Thoracic aorta (tissue), 2 donors: Measurements from ENCODE around the gene SMARCD3. TPM values are rescaled to one million over a fixed set of nuclear protein-coding genes. Genes with fewer than 3 reads are reported as not detected.

Experiments used
- ATAC-seq: fragments of 150-250 bp; one replicate; pipeline ENCODE4 v1.8.0; 2017; ENCODE audit warnings: low read depth; ENCODE audit not compliant: insufficient number of reproducible peaks, low FRiP score
- DNase-seq: peaks from one replicate; pipeline ENCODE4 v3.0.0-alpha.2; 2020; ENCODE audit warnings: low spot score
- H3K27ac ChIP-seq, 2 donors: fragments of 200-600 bp; sonication (generic); 1 replicate in 1 of 2; 2 replicates in 1 of 2; pipeline ENCODE4 v1.5.1; 2016; ENCODE audit warnings: mild to moderate bottlenecking in 2 of 2, moderate library complexity in 2 of 2
- H3K27me3 ChIP-seq: fragments of 200-600 bp; sonication (generic); replicated peaks from 2 replicates; pipeline ENCODE4 v1.6.0; 2016; ENCODE audit warnings: mild to moderate bottlenecking; ENCODE audit not compliant: insufficient read depth
- H3K36me3 ChIP-seq: fragments of 200-600 bp; sonication (generic); one replicate; pipeline ENCODE4 v1.5.1; 2016
- H3K4me1 ChIP-seq, 2 donors: fragments of 200-600 bp; sonication (generic); 1 replicate in 1 of 2; 2 replicates in 1 of 2; pipeline versions ENCODE4 v1.5.1 to v1.6.0; 2016; ENCODE audit warnings: low read depth in 2 of 2, mild to moderate bottlenecking in 1 of 2; ENCODE audit not compliant: control insufficient read depth in 1 of 2
- H3K4me3 ChIP-seq: fragments of 200-600 bp; sonication (generic); 2 replicates; pipeline ENCODE4 v1.5.1; 2016; ENCODE audit warnings: mild to moderate bottlenecking
- H3K9me3 ChIP-seq: fragments of 200-600 bp; sonication (generic); 2 replicates; pipeline ENCODE4 v1.5.1; 2016
- total RNA-seq, 2 donors: library from RNA; depleted of rRNA; stranded (reverse); fragments of >200 nt; gene quantifications; one replicate each; pipeline versions ENCODE4 v1.1.0 to v1.2.3, GENCODE V29; 2016
- TF ChIP-seq, protein P1 (sequence below): fragments of 200-600 bp; sonication (generic); IDR thresholded peaks from one replicate; pipeline ENCODE4 v1.5.1; 2019; ENCODE audit warnings: antibody characterized with exemption

SMARCD3 gene
- total RNA-seq, 2 donors from 2014 or later, result 51.1 to 110 TPM

DNA sequence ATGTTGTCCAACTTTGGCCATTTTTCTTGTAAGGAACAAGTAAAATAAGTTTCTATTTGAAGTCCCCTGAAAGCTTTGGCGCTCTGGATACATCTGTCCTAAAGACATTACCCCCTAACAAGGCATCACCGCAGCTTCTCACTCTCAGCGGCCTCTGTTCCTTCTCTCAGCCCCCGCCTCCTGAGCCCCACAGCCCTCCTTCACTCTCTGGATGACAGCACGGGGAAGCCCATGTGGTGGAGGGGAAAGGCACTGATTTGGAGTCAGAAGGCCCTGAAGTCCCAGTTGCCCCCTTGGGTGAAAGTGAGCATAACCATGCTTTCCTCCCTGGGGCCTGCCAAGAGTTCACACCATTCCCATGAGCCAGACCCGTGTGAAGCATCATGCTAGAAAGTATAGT lies 42.8 kb downstream of the SMARCD3 start:
- Histone ChIP-seq H3K9me3 (no peaks in the 10 kb centered on the region), H3K36me3 (no peaks in the 10 kb centered on the region), H3K27me3 (no peaks in the 10 kb centered on the region), H3K27ac (no peak overlapping the region), H3K4me1 (no peaks in the 10 kb centered on the region), H3K4me3 (no peak overlapping the region)
- TF ChIP-seq, protein P1, sequence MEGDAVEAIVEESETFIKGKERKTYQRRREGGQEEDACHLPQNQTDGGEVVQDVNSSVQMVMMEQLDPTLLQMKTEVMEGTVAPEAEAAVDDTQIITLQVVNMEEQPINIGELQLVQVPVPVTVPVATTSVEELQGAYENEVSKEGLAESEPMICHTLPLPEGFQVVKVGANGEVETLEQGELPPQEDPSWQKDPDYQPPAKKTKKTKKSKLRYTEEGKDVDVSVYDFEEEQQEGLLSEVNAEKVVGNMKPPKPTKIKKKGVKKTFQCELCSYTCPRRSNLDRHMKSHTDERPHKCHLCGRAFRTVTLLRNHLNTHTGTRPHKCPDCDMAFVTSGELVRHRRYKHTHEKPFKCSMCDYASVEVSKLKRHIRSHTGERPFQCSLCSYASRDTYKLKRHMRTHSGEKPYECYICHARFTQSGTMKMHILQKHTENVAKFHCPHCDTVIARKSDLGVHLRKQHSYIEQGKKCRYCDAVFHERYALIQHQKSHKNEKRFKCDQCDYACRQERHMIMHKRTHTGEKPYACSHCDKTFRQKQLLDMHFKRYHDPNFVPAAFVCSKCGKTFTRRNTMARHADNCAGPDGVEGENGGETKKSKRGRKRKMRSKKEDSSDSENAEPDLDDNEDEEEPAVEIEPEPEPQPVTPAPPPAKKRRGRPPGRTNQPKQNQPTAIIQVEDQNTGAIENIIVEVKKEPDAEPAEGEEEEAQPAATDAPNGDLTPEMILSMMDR, result no peak
- DNase-seq (no peak), ATAC-seq (no peak)

DNA sequence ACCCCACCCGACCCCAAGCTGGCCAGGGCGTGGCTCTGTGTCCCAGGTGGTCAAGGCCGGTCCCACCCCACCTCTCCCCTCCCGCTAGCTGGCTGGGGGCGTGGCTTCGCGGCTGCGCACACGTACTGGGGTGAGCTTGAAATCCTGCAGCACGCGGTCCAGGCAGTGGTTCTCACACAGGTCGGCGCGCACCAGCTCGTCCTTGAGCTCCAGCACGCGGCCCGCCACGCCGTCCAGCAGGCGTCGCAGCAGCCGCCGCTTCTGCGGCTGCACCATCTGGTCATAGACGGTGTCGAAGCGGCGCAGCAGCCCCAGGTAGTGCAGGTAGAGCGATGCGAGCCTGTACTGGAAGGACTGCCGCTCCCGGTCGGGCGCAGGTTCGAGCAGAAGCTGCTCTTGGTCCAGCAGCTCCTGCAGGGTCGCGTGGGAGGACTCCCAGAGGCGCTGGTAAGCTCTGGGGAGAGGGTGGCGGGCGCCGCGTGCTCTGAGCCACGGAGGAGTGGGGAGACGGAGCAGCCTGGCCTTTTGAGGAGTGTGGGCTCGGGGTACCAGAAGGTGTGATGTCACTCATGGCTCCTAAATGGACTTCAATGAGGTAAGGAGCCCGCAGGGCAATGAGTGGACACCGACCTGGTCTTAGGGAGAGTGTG lies 44.0 kb downstream of the SMARCD3 start:
- TF ChIP-seq, protein P1, result no peak
- Histone ChIP-seq H3K36me3 (no peaks in the 10 kb centered on the region), H3K9me3 (no peaks in the 10 kb centered on the region), H3K27ac (no peak overlapping the region), H3K27me3 (no peaks in the 10 kb centered on the region), H3K4me3 (no peak overlapping the region), H3K4me1 (no peaks in the 10 kb centered on the region)
- ATAC-seq, result no peak
- DNase-seq, result no peak

DNA sequence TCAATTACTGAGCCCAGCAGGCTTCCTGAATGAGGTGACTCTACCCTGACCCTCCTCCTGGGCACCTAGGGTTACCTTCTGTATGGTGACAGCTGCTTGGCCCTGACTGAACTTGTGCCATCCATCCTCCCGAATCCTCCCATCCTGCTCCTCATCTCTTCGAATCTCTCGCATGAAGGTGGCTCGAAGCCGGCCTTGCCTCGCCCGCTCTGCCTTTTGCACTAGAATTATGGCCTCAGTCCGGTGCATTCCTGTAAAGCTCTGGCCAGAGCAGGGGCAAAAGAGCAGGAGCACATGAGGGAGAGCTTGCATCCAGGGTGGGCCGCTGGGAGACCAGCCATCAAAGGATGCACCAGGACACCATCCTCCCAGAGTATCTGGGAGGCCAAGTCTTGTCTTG lies 45.7 kb downstream of the SMARCD3 start:
- Histone ChIP-seq H3K4me3 (no peak overlapping the region), H3K36me3 (no peaks in the 10 kb centered on the region), H3K9me3 (no peaks in the 10 kb centered on the region), H3K4me1 (no peaks in the 10 kb centered on the region), H3K27ac (no peak overlapping the region), H3K27me3 (no peaks in the 10 kb centered on the region)
- DNase-seq (no peak), ATAC-seq (no peak)
- TF ChIP-seq, protein P1, result no peak

DNA sequence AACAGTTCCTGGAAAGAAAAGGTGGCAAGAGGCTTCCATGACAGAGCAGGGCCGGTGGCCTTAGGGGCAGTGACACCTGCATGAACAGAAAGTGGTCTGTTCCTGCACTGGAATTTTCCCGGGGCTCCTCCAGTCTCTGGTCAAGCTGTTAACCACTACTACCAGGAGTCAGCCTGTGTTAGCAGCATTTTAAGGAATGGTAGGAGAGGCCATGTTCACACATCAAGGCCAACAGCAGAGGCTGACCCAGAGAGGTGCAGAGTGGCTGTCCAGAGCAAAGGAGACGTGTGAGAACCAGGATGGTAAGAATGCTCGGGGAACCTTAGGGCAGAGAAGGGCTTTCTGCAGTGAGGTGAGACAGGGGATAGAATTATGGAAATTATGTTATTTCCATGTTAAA lies 46.7 kb downstream of the SMARCD3 start:
- H3K36me3 ChIP-seq, result no peaks in the 10 kb centered on the region
- H3K4me3 ChIP-seq, result no peak overlapping the region
- ATAC-seq (no peak), DNase-seq (no peak)
- no peaks in the 10 kb centered on the region for H3K27me3 ChIP-seq
- no peaks in the 10 kb centered on the region for H3K9me3 ChIP-seq
- H3K4me1 ChIP-seq, result no peaks in the 10 kb centered on the region
- TF ChIP-seq, protein P1, result no peak
- H3K27ac ChIP-seq, result no peak overlapping the region

DNA sequence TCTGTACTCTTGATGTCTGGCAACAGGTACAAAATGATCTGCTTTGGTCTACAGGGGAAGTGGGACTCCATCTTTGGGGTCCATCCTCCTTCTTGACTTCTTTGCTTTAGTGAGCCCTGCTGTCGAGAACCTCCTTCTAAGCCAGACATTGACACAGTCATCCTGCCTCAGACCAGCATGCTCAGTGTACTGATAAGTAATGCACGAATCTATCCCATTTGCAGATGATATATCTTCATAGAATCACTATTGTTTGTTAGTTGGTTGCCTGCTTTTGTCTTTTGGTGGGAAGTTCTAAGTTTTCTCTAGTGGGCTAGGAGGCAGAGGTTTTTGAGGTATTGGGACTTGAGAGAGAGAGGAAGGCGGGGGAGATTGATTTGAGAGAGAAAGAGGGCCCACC lies 47.1 kb downstream of the SMARCD3 start:
- Histone ChIP-seq H3K9me3 (no peaks in the 10 kb centered on the region), H3K27ac (no peak overlapping the region), H3K27me3 (no peaks in the 10 kb centered on the region), H3K4me1 (no peaks in the 10 kb centered on the region), H3K36me3 (no peaks in the 10 kb centered on the region), H3K4me3 (no peak overlapping the region)
- TF ChIP-seq, protein P1, result no peak
- ATAC-seq (no peak), DNase-seq (no peak)
